ENCODE results near the gene TAF4.

Gene TAF4

GRCh38 chr20:62051144-62051543 lies 14.5 kb downstream of the TAF4 start:
- H4K20me1 ChIP-seq (ENCODE audit: insufficient read depth, low read length): no peaks in the 10 kb centered on the region
- peaks cover 98% of the 10 kb centered on the region for H3K79me2 ChIP-seq (ENCODE audit: low read length)
- H3K4me3 ChIP-seq (ENCODE audit: low read length): no peak overlapping the region

GRCh38 chr20:62050166-62051120 lies 15.2 kb downstream of the TAF4 start:
- Histone ChIP-seq H3K36me3 (replicated peaks; ENCODE audit: insufficient read depth, low read length) (no peaks in the 10 kb centered on the region), H3K27me3 (replicated peaks; ENCODE audit: insufficient read depth, low read length) (no peaks in the 10 kb centered on the region), H3K79me2 (ENCODE audit: low read length) (peaks cover 98% of the 10 kb centered on the region), H3K4me1 (ENCODE audit: low read length) (no peaks in the 10 kb centered on the region), H3K9me2 (replicated peaks; ENCODE audit: insufficient read depth, low read length) (no peaks in the 10 kb centered on the region), H3K9me3 (replicated peaks; ENCODE audit: insufficient read depth, low read length) (no peaks in the 10 kb centered on the region), H3K4me2 (ENCODE audit: low read depth, low read length) (no peak overlapping the region), H2AFZ (ENCODE audit: low read length) (no peak overlapping the region), H3F3A (ENCODE audit: insufficient read depth, low read length) (no peaks in the 10 kb centered on the region), H3K27ac (ENCODE audit: low read length) (no peak overlapping the region), H4K20me1 (ENCODE audit: insufficient read depth, low read length) (no peaks in the 10 kb centered on the region; the same call in 1 of the 2 replicates), H3K9ac (ENCODE audit: low read length) (no peak overlapping the region), H3K4me3 (ENCODE audit: low read length) (no peak overlapping the region)
- DNase-seq: no peak
- TF ChIP-seq EZH2 (optimal IDR thresholded peaks at IDR 0.05; ENCODE audit: low read depth, low read length) (no peak), EZH2phosphoT487 (IDR thresholded peaks at IDR 0.05; ENCODE audit: low read length) (no peak), CTCF (IDR thresholded peaks at IDR 0.05; ENCODE audit: low read length) (no peak)

More at GRCh38 chr20:62051144-62051543, 14.5 kb downstream of the TAF4 start:
- H3K27me3 ChIP-seq (replicated peaks; ENCODE audit: insufficient read depth, low read length): no peaks in the 10 kb centered on the region
- no peaks in the 10 kb centered on the region for H3K36me3 ChIP-seq (replicated peaks; ENCODE audit: insufficient read depth, low read length)
- H3K9me2 ChIP-seq (replicated peaks; ENCODE audit: insufficient read depth, low read length): no peaks in the 10 kb centered on the region
- TF ChIP-seq CTCF (IDR thresholded peaks at IDR 0.05; ENCODE audit: low read length) (no peak), EZH2phosphoT487 (IDR thresholded peaks at IDR 0.05; ENCODE audit: low read length) (no peak), EZH2 (optimal IDR thresholded peaks at IDR 0.05; ENCODE audit: low read depth, low read length) (no peak)
- no peaks in the 10 kb centered on the region for H3K4me1 ChIP-seq (ENCODE audit: low read length)
- H2AFZ ChIP-seq (ENCODE audit: low read length): no peak overlapping the region
- no peaks in the 10 kb centered on the region for H3K9me3 ChIP-seq (replicated peaks; ENCODE audit: insufficient read depth, low read length)
- H3K27ac ChIP-seq (ENCODE audit: low read length): no peak overlapping the region
- no peaks in the 10 kb centered on the region for H3F3A ChIP-seq (ENCODE audit: insufficient read depth, low read length)
- H3K4me2 ChIP-seq (ENCODE audit: low read depth, low read length): no peak overlapping the region
- no peak for DNase-seq
- H3K9ac ChIP-seq (ENCODE audit: low read length): no peak overlapping the region

- Histone ChIP-seq H3K36me3 (replicated peaks; ENCODE audit: insufficient read depth, low read length) (no peaks in the 10 kb centered on the region), H3F3A (ENCODE audit: insufficient read depth, low read length) (no peaks in the 10 kb centered on the region), H3K9me3 (replicated peaks; ENCODE audit: insufficient read depth, low read length) (no peaks in the 10 kb centered on the region), H4K20me1 (ENCODE audit: insufficient read depth, low read length) (no peaks in the 10 kb centered on the region; the same call in 1 of the 2 replicates), H2AFZ (ENCODE audit: low read length) (no peak overlapping the region), H3K79me2 (ENCODE audit: low read length) (peaks cover 98% of the 10 kb centered on the region), H3K27me3 (replicated peaks; ENCODE audit: insufficient read depth, low read length) (no peaks in the 10 kb centered on the region), H3K4me1 (ENCODE audit: low read length) (no peaks in the 10 kb centered on the region), H3K9ac (ENCODE audit: low read length) (no peak overlapping the region), H3K4me2 (ENCODE audit: low read depth, low read length) (no peak overlapping the region), H3K9me2 (replicated peaks; ENCODE audit: insufficient read depth, low read length) (no peaks in the 10 kb centered on the region), H3K27ac (ENCODE audit: low read length) (no peak overlapping the region), H3K4me3 (ENCODE audit: low read length) (no peak overlapping the region)
- DNase-seq: no peak
- TF ChIP-seq EZH2phosphoT487 (IDR thresholded peaks at IDR 0.05; ENCODE audit: low read length): no peak
- no peak for TF ChIP-seq EZH2 (optimal IDR thresholded peaks at IDR 0.05; ENCODE audit: low read depth, low read length)
- no peak for TF ChIP-seq CTCF (IDR thresholded peaks at IDR 0.05; ENCODE audit: low read length)
Measured at GRCh38 chr20:62049342-62050165, 16.1 kb downstream of the TAF4 start.
